ENCODE results near the gene SMAD6.

- TF ChIP-seq CTCF (IDR thresholded peaks at IDR 0.05; ENCODE audit: insufficient read depth, low read depth, low read length) (no peak), EZH2 (IDR thresholded peaks at IDR 0.05; ENCODE audit: insufficient read depth, low read length) (no peak)
Measured at GRCh38 chr15:66730168-66731021, 28.4 kb downstream of the SMAD6 start.

Data from astrocyte (in vitro differentiated cells and primary cell).